ENCODE data around the gene CXCR1. TPM values are rescaled to one million over a fixed set of nuclear protein-coding genes. Genes with fewer than 3 reads are reported as not detected.
A peak's percentile ranks its signal among the peaks of the same experiment; 100 is the strongest.

CXCR1 gene
- total and polyA plus RNA-seq, 2 of the 4 experiments (the other 2 are of a cell fraction) = not detected

DNA sequence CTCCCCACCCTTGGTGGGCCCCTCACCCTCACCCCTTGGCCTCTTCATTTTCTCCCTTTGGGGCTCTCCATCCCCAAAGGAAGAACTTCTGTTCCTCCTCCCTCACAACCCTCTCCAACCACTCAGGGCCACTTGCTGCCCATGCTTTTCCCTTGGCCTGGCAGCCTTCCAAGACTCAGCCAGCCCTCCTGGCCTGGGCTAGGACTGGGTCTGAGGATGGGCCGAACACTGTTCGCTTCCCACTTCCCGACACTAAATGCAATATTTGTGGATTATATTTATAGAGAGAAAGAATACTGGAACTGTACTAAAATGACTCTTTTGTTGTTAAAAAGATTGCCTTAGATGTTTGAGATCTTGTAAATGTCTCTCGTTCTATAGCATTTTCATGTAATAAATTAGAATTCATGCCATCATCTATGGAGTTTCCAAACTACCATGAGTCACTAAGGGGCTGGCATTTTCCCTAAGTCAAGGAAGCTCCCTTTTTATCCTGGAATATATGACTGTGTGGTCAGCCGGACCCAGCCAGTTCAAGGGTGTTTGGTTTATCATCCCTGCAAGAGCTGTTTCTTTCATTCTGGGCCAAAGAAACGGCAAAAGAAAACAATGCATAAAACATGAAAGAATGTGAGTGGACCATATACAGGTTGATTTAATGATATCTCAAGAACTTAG, 37.2 kb downstream of the CXCR1 start:
- Histone ChIP-seq H2BK120ac (ENCODE audit: low read depth, low read length) (no peak overlapping the region), H3K23ac (ENCODE audit: low read depth, low read length) (no peak overlapping the region), H3K27me3 (ENCODE audit: control insufficient read depth, insufficient read depth, low read length) (peaks cover 67% of the 10 kb centered on the region), H3K4me2 (ENCODE audit: low read depth, low read length) (no peak overlapping the region), H3K4me1 (ENCODE audit: control insufficient read depth, insufficient read depth, low read length) (no peaks in the 10 kb centered on the region), H3K27ac (ENCODE audit: insufficient read depth, low read length) (no peak overlapping the region), H3K9me1 (ENCODE audit: insufficient read depth, low read length) (no peaks in the 10 kb centered on the region), H3K14ac (replicated peaks; ENCODE audit: low read depth, low read length) (no peak overlapping the region), H4K5ac (ENCODE audit: low read depth, low read length) (no peak overlapping the region), H3K4me3 (ENCODE audit: insufficient read depth, low read depth, low read length) (no peak overlapping the region), H3K36me3 (ENCODE audit: control insufficient read depth, insufficient read depth, low read length) (no peaks in the 10 kb centered on the region), H2AFZ (replicated peaks; ENCODE audit: low read length, poor library complexity) (no peak overlapping the region), H3K18ac (ENCODE audit: low read depth, low read length) (no peak overlapping the region), H3K9ac (ENCODE audit: low read depth, low read length) (no peak overlapping the region), H4K20me1 (ENCODE audit: insufficient read depth, low read length) (no peaks in the 10 kb centered on the region), H2BK20ac (ENCODE audit: low read depth, low read length) (no peak overlapping the region), H4K8ac (ENCODE audit: low read depth in 2 of 2, low read length in 2 of 2) (no peak overlapping the region), H4K91ac (ENCODE audit: insufficient read depth, low read depth, low read length) (no peak overlapping the region), H3K56ac (ENCODE audit: extremely low read depth, insufficient read depth, low read length) (no peak overlapping the region), H3K4ac (ENCODE audit: low read depth, low read length) (no peak overlapping the region), H2BK5ac (ENCODE audit: low read depth, low read length, poor library complexity, severe bottlenecking) (no peak overlapping the region), H2AK5ac (ENCODE audit: low read depth, low read length) (no peak overlapping the region), H2BK15ac (ENCODE audit: low read depth, low read length) (no peak overlapping the region), H3K79me1 (ENCODE audit: low read depth in 1 of 2, low read length in 2 of 2) (no peaks in the 10 kb centered on the region), H2AK9ac (replicated peaks; ENCODE audit: low read depth, low read length, poor library complexity) (no peak overlapping the region), H3K9me3 (ENCODE audit: control insufficient read depth, insufficient read depth, low read length) (no peaks in the 10 kb centered on the region)
- CTCF ChIA-PET = no interaction called here
- no CpG with 5 or more reads among the region's 6 CpGs for WGBS, 2 experiments (ENCODE audit: extremely low coverage in 2 of 2, insufficient read length in 1 of 2)
- POLR2A ChIA-PET (ENCODE audit: unreplicated experiment) = no interaction called here
- DNase-seq (peak; percentile 23), ATAC-seq (ENCODE audit: low read depth) (peak; percentile 64)
- intact Hi-C loops (cut with micrococcal nuclease) = no loop called here
- TF ChIP-seq MAZ (IDR thresholded peaks at IDR 0.05; ENCODE audit: borderline replicate concordance, low read depth, low read length) = no peak
- no peak for TF ChIP-seq POLR2A (IDR thresholded peaks at IDR 0.05; ENCODE audit: low read depth, low read length)
- no peak for TF ChIP-seq RAD21 (IDR thresholded peaks at IDR 0.05; ENCODE audit: low read length)
- dilution Hi-C loops (cut with HindIII; ENCODE audit: low sequenced_read_pairs, unreplicated experiment) = no loop called here
- no TSS peak for BruUV-seq (replicated peaks)
- in situ Hi-C loops (cut with MboI; ENCODE audit: low sequenced_read_pairs) = no loop called here

All from IMR-90 (cell line).